ENCODE measurements around the gene DPYD.
"Not testable (repeated sequence)": the region's sequence is repeated elsewhere in the genome, so short reads cannot be mapped to it uniquely, and the experiment has no call there.

The DPYD gene

DNA sequence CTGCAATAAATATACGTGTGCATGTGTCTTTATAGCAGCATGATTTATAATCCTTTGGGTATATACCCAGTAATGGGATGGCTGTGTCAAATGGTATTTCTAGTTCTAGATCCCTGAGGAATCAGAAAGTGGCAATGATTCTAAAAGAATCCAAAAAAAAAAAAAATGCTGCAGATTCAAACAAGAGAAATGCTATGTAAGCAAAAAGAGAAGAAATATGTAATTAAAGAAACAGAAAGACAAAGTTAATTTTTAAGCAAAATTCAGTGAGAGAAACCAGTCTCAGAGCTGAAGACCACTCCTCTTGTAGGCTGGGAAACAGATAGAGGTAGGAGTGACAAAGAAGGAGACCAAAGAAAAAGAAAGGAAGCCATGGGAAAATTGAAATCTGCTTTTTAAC lies 571.0 kb downstream of the DPYD start:
- not testable (repeated sequence) for DNase-seq

- DNase-seq: no peak
These were observed 572.1 kb downstream of the DPYD start for GRCh38 chr1:97348599-97349265.

DNA sequence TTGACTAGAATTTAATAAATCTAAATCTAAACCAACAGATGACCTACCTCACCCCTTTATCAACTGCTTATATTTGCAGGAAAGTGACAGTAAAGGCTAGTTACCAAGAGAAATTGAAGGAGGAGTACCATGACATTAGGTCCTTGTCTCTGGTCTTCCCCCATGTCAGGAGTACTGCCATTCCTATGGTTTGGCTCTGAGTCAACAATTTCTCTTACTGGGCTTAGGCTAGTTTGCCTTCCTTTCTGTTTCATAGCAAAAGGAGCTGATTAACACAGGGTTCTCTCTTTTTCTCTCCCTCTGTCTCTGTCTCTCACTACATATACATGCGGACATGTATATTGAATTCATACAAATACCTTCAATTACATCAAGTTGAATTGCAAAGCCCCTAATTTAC lies 579.9 kb downstream of the DPYD start:
- no peak for DNase-seq

DNA sequence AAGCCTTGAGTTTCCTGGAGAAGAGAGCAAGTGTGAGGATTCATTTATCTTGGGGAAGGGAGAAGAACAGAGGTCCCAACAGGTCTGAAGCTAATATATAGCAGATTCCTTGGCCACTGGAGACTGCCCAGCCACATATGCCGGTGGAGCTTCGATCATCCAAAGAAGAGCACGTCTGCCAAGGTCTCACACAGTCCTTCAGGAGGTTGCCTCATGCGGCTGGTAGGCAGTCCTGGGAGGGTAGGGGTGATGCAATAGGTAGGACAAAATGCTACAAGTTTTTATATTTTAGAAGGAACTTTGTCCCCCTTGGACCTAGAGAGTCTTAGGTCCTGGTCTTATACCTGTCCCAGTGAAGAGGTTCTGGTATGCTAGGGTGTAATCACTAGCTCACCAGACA lies 582.5 kb downstream of the DPYD start:
- DNase-seq: no peak

DNA sequence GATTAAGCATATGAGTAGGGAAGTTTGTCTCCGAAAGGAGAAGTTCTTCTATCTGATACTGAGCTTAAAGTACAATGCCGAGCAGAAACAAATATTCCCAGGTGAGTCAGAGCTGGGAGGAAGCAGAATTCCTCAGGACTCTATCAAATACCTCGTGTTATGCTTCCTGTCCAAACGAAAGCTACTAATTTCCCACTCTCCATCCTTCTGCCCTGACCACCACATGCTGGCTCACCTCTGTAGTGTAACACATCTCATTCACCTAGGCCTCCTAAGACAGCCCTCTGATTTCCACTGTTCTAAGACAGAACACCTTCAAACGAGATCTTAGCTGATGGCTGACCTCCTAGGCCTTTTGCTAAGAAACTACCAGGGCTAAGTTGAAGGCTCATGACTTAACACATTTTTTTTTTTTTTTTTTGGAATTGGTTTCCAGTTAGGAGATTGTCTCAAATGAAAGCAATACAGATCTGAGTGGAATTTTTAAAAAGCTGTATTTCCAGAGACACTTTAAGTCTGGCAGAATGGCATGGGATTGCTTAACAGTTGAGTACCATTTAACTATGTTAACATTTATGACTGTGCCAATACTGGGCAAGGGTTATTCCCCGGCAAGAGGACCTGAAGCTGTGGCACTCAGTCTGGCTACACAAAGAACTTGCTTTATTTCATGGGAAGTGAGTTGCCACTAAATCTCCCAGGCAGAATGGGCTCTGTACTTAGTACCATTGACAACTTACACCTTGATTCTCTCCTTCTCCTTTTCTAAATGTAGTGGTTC lies 583.4 kb downstream of the DPYD start:
- no peak for DNase-seq

DNA sequence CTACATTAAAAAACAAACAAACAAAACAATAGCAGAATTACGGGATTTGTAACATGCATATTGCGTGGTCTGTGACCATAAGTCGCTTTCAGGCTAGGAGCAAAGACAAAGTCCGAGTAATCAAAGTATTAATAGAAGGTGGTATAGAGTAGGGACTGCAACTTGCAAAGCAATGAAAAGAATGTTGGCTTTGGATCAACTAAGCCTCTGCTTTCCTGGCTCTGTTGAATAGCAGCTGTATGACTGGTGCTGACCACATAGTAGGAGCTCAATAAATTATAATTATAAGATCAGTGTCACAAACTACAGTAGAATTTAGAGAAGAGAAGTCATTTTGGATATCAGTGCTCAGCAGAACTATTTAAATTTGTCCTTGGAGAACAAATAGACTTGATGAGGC lies 586.4 kb downstream of the DPYD start:
- no peak for DNase-seq

- no peak for DNase-seq
These were observed 588.1 kb downstream of the DPYD start for GRCh38 chr1:97332716-97333115.

DNA sequence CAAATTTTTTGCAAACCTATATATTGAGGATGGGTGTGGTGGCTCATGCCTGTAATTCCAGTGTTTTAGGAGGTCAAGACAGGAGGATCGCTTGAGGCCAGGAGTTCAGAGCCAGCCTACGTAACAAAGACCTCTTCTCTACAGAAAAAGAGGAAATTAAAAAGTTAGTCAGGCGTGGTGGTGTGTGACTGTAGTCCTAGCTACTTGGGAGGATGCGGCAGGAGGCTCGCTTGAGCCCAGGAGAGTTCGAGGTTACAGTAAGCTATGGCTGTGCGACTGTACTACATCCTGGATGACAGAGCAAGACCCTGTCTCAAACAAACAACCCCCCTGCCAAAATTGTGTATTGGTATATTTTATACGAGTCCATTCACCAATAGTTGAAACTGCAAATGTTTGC lies 589.7 kb downstream of the DPYD start:
- DNase-seq: no peak

GRCh38 chr1:97314685-97315084 lies 606.1 kb downstream of the DPYD start:
- DNase-seq: no peak

GRCh38 chr1:97308131-97308530 lies 612.7 kb downstream of the DPYD start:
- no peak for DNase-seq

DNA sequence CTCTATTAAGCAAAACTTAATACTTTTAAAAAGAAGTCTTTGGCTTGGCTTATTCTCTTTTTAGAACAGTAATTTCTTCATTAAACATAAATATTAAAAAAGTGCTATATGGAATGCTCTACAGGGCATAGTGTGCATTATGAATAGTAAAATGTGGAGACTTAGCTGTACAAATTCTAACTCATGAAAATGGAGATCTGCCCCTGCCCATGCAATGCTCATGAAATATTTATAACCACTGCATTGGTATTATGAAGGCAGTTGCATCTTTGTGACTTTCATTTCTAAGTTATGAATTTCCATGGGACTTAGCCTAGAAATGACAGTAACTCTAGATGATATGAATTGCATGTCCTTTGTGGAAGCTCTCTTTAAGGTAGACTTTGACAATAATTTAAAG lies 613.3 kb downstream of the DPYD start:
- DNase-seq: no peak

- DNase-seq: no peak
These were observed 613.7 kb downstream of the DPYD start for GRCh38 chr1:97307151-97307550.

DNA sequence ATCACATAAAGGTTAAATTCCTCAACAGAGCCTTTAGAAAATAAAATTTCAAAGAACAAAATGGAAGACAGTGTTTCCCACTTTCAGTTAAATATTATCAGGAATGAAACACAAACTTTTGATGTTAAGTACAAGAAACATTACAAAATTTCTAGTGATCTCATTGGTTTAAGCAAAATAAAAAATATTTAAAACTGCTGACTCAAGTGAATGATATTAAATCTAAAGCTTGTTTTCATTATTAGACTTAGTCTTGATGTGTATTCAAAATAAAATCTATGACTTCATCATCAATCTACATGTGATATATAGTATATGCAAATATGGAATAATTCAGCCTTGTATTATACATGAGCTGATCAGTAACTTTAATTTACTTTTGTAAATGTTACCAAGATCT lies 614.3 kb downstream of the DPYD start:
- no peak for DNase-seq

DNA sequence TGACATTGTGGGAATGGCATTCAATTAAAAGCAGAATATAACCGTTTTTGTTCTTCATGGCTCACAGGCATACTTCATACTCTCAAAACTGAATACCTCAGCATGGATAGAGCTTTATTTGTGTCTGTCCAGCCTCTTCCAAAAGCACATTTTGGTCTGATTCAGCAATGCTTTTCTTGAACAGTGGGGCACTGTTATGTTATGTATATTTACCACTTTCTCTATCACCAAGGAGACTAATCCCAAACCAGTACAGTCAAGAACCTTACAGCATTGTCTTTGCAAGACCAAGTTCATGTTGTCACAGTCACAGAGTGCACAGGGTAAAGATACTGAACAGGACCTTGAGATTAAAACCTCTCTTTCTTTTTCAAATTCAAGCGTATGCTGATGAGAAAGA lies 616.5 kb downstream of the DPYD start:
- no peak for DNase-seq

DNA sequence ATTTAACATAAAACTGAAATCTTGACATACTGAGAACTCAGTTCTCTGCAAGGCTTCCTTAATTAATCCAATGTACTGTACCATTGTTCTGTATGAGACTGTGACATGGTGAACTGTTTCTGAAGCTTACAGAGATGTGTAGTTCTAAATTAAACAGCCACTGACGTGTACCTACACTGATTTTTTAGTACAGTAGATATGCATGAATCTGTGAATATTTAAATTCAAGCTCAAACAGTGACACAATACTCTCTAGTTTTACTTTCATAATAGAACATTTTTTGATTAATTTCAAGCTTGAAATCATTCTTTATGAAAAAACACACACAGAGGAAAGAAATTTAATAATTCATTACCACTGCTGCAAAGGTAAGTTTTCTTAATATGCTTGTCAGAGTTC lies 621.9 kb downstream of the DPYD start:
- DNase-seq: no peak

GRCh38 chr1:97297611-97298010 lies 623.2 kb downstream of the DPYD start:
- DNase-seq: no peak

DNA sequence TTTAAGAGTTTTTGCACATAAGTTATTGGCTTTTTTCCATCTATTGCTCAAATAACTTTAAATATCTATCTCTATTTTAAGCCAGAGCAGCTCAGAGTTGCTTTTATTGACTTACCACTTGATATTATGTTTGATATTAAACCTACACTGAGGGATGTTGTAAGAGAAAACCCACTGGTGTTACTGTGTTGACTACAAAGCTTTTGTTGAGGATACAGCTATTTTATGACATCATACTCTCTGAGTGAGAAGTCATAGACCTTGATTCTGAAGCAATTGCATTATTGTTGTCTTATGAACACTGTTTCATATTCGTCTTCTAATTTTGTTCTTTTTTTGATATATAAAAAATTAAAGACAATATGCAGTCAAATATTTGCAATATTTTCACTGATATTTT lies 638.9 kb downstream of the DPYD start:
- no peak for DNase-seq

GRCh38 chr1:97277891-97278654 lies 642.8 kb downstream of the DPYD start:
- no peak for DNase-seq

DNA sequence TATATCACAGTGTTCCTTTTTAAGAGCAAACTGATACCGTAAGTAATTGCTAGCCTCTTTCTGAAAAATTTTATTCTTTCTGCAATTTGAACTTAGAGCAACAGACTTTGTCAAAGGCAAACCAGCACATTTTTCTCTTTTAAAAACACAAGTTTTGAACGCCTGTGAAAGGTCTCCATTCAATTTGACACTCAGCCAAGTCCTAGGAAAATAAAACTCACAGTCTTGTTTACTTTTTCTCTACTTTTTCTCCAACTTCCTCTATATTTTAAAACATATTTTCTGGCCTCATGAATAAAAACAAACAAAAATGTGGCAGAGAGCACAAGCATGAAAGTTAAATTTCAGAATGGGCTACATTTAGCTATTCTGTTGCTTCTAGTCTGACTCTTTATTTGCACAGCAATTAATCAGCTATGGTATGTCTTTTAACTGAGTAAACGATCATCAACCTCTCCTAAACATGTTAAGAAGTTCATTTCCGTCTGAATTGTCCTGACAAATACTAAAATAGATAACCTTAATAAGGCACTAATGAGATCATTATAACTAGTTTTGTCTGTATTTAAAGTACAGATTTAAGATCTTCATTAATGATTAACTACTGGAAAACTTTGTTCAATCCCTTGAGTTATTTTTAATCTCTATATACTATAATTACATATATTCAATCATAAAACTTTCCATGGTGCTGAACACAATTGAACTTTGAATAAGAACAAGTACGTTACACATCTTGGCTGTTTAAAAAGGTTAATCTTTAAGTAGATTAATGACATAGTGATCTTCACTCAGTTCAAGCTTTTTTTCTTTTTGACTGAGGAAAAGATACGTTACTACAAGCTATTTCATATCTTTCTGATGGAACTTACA lies 648.7 kb downstream of the DPYD start:
- DNase-seq: no peak

DNA sequence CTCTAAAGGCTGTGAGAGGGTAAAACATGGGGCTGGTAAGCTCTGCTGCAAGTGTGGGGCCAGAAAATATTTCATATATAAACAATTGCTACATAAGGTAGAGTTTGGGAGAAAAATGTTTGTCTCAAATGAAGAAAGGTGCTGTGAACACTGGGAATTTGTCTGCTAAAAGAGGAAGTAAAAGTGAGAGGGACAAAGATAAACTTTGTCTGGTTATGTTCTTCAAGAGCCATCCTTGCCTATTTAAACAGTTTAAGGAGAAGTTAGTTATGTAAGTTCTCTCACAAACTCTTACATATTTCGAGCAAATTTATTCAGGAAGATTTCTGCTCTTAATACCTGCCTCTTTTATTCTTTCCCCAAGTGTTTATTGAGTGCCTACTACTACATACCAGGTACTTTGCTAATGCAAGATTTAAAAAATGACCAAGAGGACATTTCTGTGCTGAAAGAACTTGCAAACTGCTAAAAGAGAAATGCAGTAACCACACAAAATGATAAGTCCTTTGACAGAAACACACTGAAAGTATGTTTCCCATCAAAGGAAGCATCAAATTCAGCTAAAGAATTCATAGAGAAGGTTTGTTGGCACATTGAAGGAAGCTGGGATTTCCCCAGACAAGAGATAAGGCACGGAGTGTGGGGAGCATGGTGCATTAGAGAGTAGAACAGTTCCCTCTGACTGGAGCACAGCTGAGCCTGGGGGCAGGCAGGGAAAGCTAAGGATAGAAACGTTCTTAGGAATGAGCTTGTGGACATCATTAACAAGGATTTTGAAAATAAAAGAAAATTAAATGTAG lies 650.1 kb downstream of the DPYD start:
- no peak for DNase-seq

DNA sequence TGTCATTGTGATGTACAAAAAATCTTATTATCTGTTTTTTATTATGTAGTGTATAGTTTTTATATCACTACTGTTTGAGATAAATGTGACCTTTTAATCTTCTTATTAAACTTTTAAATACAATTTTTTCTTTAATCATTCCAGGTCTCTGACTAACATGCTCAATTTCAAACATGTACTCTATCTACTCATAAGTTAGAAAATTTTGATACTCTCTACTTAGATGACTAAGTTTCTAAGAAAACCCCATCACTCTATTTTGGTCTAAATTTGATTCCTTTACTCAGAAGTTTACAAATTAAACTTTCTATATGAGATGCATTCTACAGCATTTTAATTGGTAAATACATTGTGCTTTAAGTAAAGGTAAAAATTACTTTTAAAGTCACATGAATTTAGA lies 655.2 kb downstream of the DPYD start:
- DNase-seq: no peak

DNA sequence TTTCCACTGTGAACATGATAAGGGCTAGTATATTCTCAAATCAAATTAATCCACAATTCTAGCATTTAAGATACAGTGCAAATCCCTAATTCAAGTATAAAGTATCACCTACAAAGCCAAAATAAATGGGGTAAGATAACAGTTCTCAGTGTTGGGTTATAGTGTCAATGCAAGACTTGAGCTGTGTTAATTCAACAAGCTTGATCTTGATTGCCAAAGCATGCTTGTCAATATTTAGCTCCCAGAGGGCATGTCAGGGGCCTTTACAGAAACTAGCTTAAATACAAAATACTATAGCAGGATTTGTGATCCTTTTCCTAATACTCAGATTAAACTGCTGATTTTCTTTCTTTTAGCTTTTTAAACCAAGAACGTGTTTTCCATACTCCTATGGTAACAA lies 658.0 kb downstream of the DPYD start:
- DNase-seq: no peak
